Colonic mucosa (tissue), 4 donors: ENCODE results near the gene VMP1. TPM values are rescaled to one million over a fixed set of nuclear protein-coding genes. Genes with fewer than 3 reads are reported as not detected.

Experiments used
- DNase-seq: peaks from one replicate; pipeline ENCODE4 v3.0.0-alpha.2; 2020
- H3K27ac ChIP-seq: fragments of 200-600 bp; one replicate; pipeline ENCODE4 v1.8.0; 2021
- H3K27me3 ChIP-seq: fragments of 200-600 bp; one replicate; pipeline ENCODE4 v1.8.0; 2021
- H3K36me3 ChIP-seq: fragments of 200-600 bp; one replicate; pipeline ENCODE4 v1.8.0; 2021
- H3K4me1 ChIP-seq: fragments of 200-600 bp; one replicate; pipeline ENCODE4 v1.8.0; 2021; ENCODE audit warnings: mild to moderate bottlenecking
- H3K4me3 ChIP-seq: fragments of 200-600 bp; one replicate; pipeline ENCODE4 v1.8.0; 2021
- H3K9ac ChIP-seq, 2 donors: one replicate each; pipeline ENCODE4 v1.7.0; 2013; ENCODE audit warnings: control low read depth in 2 of 2, low read depth in 2 of 2, low read length in 2 of 2
- H3K9me3 ChIP-seq: fragments of 200-600 bp; one replicate; pipeline ENCODE4 v1.8.0; 2021
- intact Hi-C: fragments of 100-400 bp; cut with DNase I; formaldehyde crosslinking; loops from one replicate; pipeline ENCODE4 v1.14.1; 2022
- total RNA-seq, 2 donors: library from RNA; stranded (reverse); fragmentation: NEBNext Ultra II Directional in 1 of 2; extraction: Animal tissue kit (Norgen Biotek cat#: 25700) in 1 of 2; gene quantifications; one replicate each; pipeline ENCODE4 v1.2.1, GENCODE V29; 2021
- TF ChIP-seq, protein P1 (sequence below): fragments of 200-600 bp; IDR thresholded peaks from one replicate; pipeline ENCODE4 v1.8.0; 2022; ENCODE audit warnings: antibody characterized with exemption, mild to moderate bottlenecking
- donor health status: healthy.
- donor health status: DM: no; HTN: no; CAD: no.
- donor health status: DM: no; HTN: no; CAD: no.

The VMP1 gene
- total RNA-seq, 2 donors from 2014 or later, result 186 to 291 TPM

DNA sequence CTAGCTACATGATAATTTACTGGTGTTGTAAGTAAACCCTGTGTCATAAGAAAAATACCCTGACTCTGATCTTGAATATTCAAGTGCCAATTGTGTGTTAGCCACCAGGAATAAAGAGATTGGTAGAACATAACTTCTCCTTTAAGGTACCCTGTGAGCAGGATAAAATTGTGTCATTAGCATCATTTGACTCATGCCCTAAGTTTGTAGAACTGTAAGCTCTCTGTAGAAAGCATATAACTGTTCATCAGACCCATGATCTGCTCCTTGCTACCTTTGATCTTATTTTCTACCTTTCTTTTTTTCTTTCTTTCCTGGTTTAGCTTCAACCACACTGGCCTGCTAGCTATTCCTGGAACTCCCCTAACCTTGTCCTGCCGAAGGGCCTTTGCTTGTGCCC is 36.1 kb upstream of the VMP1 start:
- no peaks in the 10 kb centered on the region for H3K9me3 ChIP-seq
- DNase-seq, result no peak
- TF ChIP-seq, protein P1, sequence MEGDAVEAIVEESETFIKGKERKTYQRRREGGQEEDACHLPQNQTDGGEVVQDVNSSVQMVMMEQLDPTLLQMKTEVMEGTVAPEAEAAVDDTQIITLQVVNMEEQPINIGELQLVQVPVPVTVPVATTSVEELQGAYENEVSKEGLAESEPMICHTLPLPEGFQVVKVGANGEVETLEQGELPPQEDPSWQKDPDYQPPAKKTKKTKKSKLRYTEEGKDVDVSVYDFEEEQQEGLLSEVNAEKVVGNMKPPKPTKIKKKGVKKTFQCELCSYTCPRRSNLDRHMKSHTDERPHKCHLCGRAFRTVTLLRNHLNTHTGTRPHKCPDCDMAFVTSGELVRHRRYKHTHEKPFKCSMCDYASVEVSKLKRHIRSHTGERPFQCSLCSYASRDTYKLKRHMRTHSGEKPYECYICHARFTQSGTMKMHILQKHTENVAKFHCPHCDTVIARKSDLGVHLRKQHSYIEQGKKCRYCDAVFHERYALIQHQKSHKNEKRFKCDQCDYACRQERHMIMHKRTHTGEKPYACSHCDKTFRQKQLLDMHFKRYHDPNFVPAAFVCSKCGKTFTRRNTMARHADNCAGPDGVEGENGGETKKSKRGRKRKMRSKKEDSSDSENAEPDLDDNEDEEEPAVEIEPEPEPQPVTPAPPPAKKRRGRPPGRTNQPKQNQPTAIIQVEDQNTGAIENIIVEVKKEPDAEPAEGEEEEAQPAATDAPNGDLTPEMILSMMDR, result no peak
- no peaks in the 10 kb centered on the region for H3K36me3 ChIP-seq
- H3K4me1 ChIP-seq, result peaks cover 17% of the 10 kb centered on the region
- no peaks in the 10 kb centered on the region for H3K27me3 ChIP-seq
- H3K27ac ChIP-seq, result peak overlapping the region; percentile 76
- H3K9ac ChIP-seq, result peak overlapping the region in 1 of 2 donors; percentile 51
- intact Hi-C loops, result no loop called here
- H3K4me3 ChIP-seq, result no peak overlapping the region

DNA sequence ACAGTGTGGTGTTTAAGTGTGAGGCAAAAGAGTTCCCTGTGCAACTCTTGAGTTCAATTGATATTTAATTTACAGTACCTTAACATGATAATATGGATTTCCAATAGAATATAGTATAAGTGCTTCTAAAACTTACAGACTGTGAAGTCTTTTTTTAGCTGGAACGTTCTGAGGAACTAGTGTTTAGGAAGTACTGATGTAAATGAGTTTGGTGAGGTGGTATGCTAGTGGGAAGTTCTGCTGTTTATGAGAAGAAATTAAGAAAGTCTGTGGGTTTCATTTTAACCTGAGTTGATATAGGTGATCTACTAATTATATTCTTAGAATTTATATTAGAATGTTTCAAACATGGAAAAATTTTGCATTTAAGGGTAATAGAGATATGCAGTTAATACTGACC is 32.2 kb upstream of the VMP1 start:
- H3K9me3 ChIP-seq, result no peaks in the 10 kb centered on the region
- intact Hi-C loops, result no loop called here
- peaks cover 12% of the 10 kb centered on the region for H3K4me1 ChIP-seq
- H3K27me3 ChIP-seq, result no peaks in the 10 kb centered on the region
- no peak overlapping the region for H3K4me3 ChIP-seq
- DNase-seq, result no peak
- TF ChIP-seq, protein P1, result no peak
- H3K36me3 ChIP-seq, result peaks cover 7% of the 10 kb centered on the region
- H3K9ac ChIP-seq, result no peak overlapping the region
- no peak overlapping the region for H3K27ac ChIP-seq

GRCh38 chr17:59676716-59677115 is 30.7 kb upstream of the VMP1 start:
- Histone ChIP-seq H3K27ac (no peak overlapping the region), H3K4me3 (no peak overlapping the region), H3K4me1 (no peaks in the 10 kb centered on the region), H3K36me3 (peaks cover 21% of the 10 kb centered on the region), H3K27me3 (no peaks in the 10 kb centered on the region), H3K9me3 (no peaks in the 10 kb centered on the region), H3K9ac (no peak overlapping the region)
- DNase-seq, result no peak
- intact Hi-C loops, result no loop called here
- TF ChIP-seq, protein P1, result no peak

DNA sequence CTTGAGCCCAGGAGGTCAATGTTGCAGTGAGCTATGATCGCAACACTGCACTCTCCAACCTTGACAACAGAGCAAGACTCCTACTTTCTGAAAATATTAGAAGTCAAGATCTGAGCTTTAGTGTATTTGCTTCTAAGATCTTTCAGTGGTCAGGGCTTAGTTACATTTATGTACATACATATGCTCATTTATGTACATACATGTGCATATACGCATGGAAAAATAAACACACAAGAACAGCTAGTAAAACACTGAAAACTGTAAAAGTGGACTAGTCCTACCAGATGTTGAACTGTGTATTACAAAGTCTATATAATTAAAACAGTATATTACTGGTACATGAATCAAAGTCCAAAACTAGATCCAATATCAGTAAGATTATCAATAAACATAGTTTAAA is 28.5 kb upstream of the VMP1 start:
- H3K4me1 ChIP-seq, result peaks cover 9% of the 10 kb centered on the region
- DNase-seq, result no peak
- peaks cover 41% of the 10 kb centered on the region for H3K36me3 ChIP-seq
- no peak overlapping the region for H3K4me3 ChIP-seq
- TF ChIP-seq, protein P1, result no peak
- no peak overlapping the region for H3K9ac ChIP-seq
- no peaks in the 10 kb centered on the region for H3K9me3 ChIP-seq
- no peak overlapping the region for H3K27ac ChIP-seq
- intact Hi-C loops, result no loop called here
- no peaks in the 10 kb centered on the region for H3K27me3 ChIP-seq

GRCh38 chr17:59680314-59680713 is 27.1 kb upstream of the VMP1 start:
- H3K9me3 ChIP-seq, result no peaks in the 10 kb centered on the region
- TF ChIP-seq, protein P1, result no peak
- peaks cover 9% of the 10 kb centered on the region for H3K4me1 ChIP-seq
- intact Hi-C loops, result no loop called here
- H3K4me3 ChIP-seq, result no peak overlapping the region
- H3K27me3 ChIP-seq, result no peaks in the 10 kb centered on the region
- no peak overlapping the region for H3K27ac ChIP-seq
- H3K36me3 ChIP-seq, result peaks cover 41% of the 10 kb centered on the region
- H3K9ac ChIP-seq, result no peak overlapping the region
- DNase-seq, result no peak

GRCh38 chr17:59683283-59683682 is 24.2 kb upstream of the VMP1 start:
- H3K4me3 ChIP-seq, result no peak overlapping the region
- H3K9ac ChIP-seq, result peak overlapping the region in 1 of 2 donors; percentile 9
- no peaks in the 10 kb centered on the region for H3K27me3 ChIP-seq
- H3K36me3 ChIP-seq, result peaks cover 52% of the 10 kb centered on the region
- H3K27ac ChIP-seq, result peak overlapping the region; percentile 26
- H3K4me1 ChIP-seq, result peaks cover 9% of the 10 kb centered on the region
- intact Hi-C loops, result no loop called here
- H3K9me3 ChIP-seq, result no peaks in the 10 kb centered on the region
- DNase-seq, result no peak
- TF ChIP-seq, protein P1, result no peak
